ENCODE data around the gene ANKK1.

The ANKK1 gene

DNA sequence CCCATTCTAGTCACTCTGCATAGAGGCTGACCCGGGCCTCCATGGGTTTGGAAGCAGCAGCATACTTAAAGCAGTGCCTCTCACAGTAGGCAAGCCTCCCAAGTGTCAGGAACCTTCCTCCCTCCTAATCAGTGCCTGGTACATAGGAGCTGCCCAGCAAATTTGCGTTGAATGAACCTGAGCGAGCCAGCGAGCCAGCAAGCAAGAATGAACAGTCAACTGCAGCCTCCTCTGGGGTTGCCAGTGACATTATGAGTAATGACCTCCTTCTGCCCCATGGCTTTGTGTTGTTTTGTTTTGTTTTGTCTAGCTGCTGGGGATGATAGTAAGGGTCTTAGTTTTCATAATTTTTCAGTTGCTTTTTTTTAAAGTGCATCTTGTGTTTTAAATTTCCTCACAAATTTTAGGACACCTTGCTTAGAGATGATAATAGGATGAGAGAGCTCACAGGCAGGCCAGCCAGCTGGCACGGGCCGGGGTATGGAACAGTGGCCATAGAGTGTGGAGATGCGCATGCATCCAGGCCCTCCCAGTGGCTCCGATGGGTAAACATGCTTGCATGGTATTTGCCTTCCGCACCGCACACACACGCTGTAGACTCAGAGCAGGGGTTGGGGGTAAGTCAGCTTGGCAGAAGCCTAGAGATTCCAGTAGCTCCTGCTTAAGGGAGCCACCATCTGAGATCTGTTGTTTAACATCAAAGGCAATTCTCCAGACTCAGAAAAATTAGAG lies 37.1 kb upstream of the ANKK1 start:
- TF ChIP-seq, protein P1, sequence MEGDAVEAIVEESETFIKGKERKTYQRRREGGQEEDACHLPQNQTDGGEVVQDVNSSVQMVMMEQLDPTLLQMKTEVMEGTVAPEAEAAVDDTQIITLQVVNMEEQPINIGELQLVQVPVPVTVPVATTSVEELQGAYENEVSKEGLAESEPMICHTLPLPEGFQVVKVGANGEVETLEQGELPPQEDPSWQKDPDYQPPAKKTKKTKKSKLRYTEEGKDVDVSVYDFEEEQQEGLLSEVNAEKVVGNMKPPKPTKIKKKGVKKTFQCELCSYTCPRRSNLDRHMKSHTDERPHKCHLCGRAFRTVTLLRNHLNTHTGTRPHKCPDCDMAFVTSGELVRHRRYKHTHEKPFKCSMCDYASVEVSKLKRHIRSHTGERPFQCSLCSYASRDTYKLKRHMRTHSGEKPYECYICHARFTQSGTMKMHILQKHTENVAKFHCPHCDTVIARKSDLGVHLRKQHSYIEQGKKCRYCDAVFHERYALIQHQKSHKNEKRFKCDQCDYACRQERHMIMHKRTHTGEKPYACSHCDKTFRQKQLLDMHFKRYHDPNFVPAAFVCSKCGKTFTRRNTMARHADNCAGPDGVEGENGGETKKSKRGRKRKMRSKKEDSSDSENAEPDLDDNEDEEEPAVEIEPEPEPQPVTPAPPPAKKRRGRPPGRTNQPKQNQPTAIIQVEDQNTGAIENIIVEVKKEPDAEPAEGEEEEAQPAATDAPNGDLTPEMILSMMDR (IDR thresholded peaks at IDR 0.05; ENCODE audit: insufficient read depth, low read depth, low read length, missing control alignments): no peak
- DNase-seq (ENCODE audit: low read depth): no peak
- H3K4me3 ChIP-seq (ENCODE audit: low read depth, low read length): no peak overlapping the region

DNA sequence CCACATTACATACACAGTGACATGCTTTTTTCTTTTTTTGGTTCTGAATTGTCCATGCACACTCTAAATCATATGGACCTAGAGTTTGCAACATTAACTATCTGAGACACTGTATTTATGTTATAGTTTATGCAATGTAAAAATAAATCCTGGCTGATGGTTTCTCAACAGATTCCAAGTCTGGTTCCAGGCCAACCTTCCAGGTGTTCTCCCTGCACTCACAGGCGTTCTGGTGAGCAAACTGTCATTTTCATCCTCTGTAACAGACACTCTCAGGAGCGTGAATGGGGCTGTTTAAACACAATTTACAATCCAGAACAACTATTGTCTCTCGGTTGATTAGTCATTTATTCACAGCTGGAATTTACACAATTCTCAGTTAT lies 36.5 kb upstream of the ANKK1 start:
- TF ChIP-seq, protein P1 (IDR thresholded peaks at IDR 0.05; ENCODE audit: insufficient read depth, low read depth, low read length, missing control alignments): no peak
- H3K4me3 ChIP-seq (ENCODE audit: low read depth, low read length): no peak overlapping the region
- no peak for DNase-seq (ENCODE audit: low read depth)

DNA sequence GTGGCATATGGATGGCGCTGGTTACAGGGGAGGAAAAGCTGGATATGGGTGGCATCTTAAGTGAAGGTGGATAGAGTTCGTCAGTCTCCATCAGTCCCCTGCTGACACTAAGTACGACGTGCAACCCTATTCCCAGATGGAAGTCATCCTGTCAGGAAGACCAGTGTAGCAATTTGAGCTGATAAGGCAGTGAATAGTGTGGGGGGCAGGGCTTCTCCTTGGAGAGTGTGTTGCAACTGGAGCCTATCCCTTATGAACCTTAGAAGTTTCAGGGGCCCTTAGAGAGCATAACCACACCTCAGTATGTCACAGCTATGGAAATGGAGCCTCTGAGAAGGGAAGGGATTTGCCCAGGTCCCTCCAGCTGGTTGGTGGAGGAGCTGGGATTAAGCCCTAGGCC lies 36.1 kb upstream of the ANKK1 start:
- no peak overlapping the region for H3K4me3 ChIP-seq (ENCODE audit: low read depth, low read length)
- TF ChIP-seq, protein P1 (IDR thresholded peaks at IDR 0.05; ENCODE audit: insufficient read depth, low read depth, low read length, missing control alignments): no peak
- DNase-seq (ENCODE audit: low read depth): no peak

DNA sequence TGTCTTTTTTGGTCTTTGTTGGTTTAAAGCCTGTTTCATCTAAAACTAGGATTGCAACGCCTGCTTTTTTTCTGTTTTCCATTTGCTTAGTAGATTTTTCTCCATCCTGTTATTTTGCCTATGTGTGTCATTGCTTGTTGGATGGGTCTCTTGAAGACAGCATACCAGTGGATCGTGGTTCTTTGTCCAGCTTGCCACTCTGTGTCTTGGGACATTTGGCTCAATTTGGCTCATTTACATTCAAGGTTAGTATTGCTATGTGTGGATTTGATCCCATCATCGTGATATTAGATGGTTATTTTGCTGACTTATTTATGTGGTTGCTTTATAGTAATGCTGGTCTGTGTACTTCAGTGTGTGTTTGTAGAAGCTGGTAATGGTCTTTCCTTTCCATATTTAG lies 31.4 kb upstream of the ANKK1 start:
- H3K4me3 ChIP-seq (ENCODE audit: low read depth, low read length): no peak overlapping the region
- TF ChIP-seq, protein P1 (IDR thresholded peaks at IDR 0.05; ENCODE audit: insufficient read depth, low read depth, low read length, missing control alignments): no peak
- no peak for DNase-seq (ENCODE audit: low read depth)

DNA sequence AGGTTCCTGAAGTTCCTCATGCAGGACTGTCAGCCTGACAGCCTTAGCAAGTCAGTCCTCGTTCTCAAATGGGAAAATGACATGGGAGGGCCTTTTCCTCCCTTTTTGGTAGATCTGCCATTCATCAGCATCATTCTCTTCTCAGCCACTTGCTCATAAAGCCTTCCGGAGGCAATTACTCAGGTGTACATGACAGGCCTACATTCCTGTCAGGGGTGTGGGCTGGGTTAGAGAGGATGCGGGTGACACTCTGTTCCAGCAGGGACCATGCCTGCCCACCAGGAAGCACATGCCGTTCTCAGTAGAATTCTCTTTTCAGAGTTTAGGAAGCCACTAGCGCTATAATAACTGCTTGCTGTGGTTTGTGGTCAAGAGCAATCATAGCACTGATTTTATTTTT lies 24.2 kb upstream of the ANKK1 start:
- TF ChIP-seq, protein P1 (IDR thresholded peaks at IDR 0.05; ENCODE audit: insufficient read depth, low read depth, low read length, missing control alignments): no peak
- H3K4me3 ChIP-seq (ENCODE audit: low read depth, low read length): no peak overlapping the region
- DNase-seq (ENCODE audit: low read depth): no peak

DNA sequence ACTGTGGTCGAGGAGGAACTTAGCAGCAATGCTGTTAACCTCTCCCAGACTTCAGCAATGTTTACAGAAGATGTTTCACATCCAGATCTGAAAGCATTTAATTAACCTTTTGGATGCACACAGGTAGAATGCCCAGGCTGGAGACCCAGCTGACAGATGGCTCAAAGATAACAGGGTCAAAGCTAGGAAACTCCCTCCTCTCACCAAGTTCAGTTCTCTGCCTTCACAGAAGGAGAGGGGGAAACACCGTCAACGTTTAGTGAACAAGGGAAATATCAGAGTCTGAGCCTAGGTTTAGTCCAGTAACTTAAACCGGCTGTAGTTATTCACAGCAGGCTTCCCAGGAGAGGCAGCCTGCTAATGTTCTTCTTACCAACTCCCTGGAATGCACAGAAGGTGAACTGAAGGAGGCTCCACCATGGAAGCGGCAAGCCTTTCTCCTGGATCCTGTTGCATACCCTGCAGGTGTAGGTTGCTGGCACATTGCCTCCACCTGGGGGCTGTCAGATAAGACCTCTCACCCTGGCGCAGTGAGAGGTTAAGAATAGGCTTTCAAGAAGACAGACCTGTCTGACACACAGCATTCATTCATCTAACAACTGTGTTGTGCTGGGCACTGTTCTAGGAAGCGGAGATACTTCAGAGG lies 23.5 kb upstream of the ANKK1 start:
- no peak overlapping the region for H3K4me3 ChIP-seq (ENCODE audit: low read depth, low read length)
- DNase-seq (ENCODE audit: low read depth): no peak
- TF ChIP-seq, protein P1 (IDR thresholded peaks at IDR 0.05; ENCODE audit: insufficient read depth, low read depth, low read length, missing control alignments): no peak

Measured in GM12865 (cell line).